CD14-positive monocyte (primary cell): ENCODE results near the gene ACSM2B. TPM values are rescaled to one million over a fixed set of nuclear protein-coding genes. Genes with fewer than 3 reads are reported as not detected.
"Not testable (repeated sequence)": the region's sequence is repeated elsewhere in the genome, so short reads cannot be mapped to it uniquely, and the experiment has no call there.

Experiments used
- DNase-seq, 3 donors: peaks; one replicate each; pipeline ENCODE4 v3.0.0-alpha.2; 2011 to 2022
- H2AFZ ChIP-seq: 2 replicates; pipeline ENCODE4 v1.6.0; 2012; ENCODE audit warnings: mild to moderate bottlenecking, low read depth, low read length, inconsistent platforms; ENCODE audit not compliant: insufficient read depth, poor library complexity, severe bottlenecking
- H3K27ac ChIP-seq, 2 donors: 1 replicate in 1 of 2; 2 replicates in 1 of 2; pipeline ENCODE4 v1.5.1; 2012 to 2013; ENCODE audit warnings: low read length in 2 of 2, control low read depth in 1 of 2, inconsistent platforms in 1 of 2, low read depth in 1 of 2, mild to moderate bottlenecking in 1 of 2
- H3K27me3 ChIP-seq, 2 donors: one replicate each; pipeline versions ENCODE4 v1.6.0 to v1.6.1; 2011 to 2013; ENCODE audit warnings: low read length in 2 of 2; ENCODE audit not compliant: control insufficient read depth in 2 of 2, insufficient read depth in 2 of 2
- H3K36me3 ChIP-seq, 2 donors: replicated peaks in 1 of 2; 1 replicate in 1 of 2; 2 replicates in 1 of 2; pipeline versions ENCODE4 v1.5.1 to v1.6.1; 2012 to 2013; ENCODE audit warnings: low read length in 2 of 2, control low read depth in 1 of 2, inconsistent platforms in 1 of 2, mild to moderate bottlenecking in 1 of 2; ENCODE audit not compliant: insufficient read depth in 2 of 2, control insufficient read depth in 1 of 2
- H3K4me1 ChIP-seq, 2 donors: 1 replicate in 1 of 2; 2 replicates in 1 of 2; pipeline versions ENCODE4 v1.5.1 to v1.6.1; 2012 to 2013; ENCODE audit warnings: low read length in 2 of 2, control low read depth in 1 of 2, inconsistent platforms in 1 of 2, mild to moderate bottlenecking in 1 of 2, moderate library complexity in 1 of 2; ENCODE audit not compliant: insufficient read depth in 2 of 2, control insufficient read depth in 1 of 2
- H3K4me2 ChIP-seq: replicated peaks from 2 replicates; pipeline ENCODE3; 2012; ENCODE audit warnings: low read length, moderate library complexity, mild to moderate bottlenecking; ENCODE audit not compliant: poor library complexity, severe bottlenecking; ENCODE audit errors: extremely low read depth
- H3K4me3 ChIP-seq, 3 experiments: fragments of 200-600 bp in 1 of 3; sonication (generic) in 1 of 3; replicated peaks in 1 of 3; 1 replicate in 2 of 3; 2 replicates in 1 of 3; pipeline ENCODE4 v1.5.1; 2011 to 2013; ENCODE audit warnings: low read length in 3 of 3, mild to moderate bottlenecking in 3 of 3, control low read depth in 2 of 3, low read depth in 2 of 3, inconsistent platforms in 1 of 3, moderate library complexity in 1 of 3
- H3K79me2 ChIP-seq: 2 replicates; pipeline ENCODE4 v1.6.0; 2012; ENCODE audit warnings: mild to moderate bottlenecking, control low read depth, inconsistent platforms, low read length, moderate library complexity; ENCODE audit not compliant: insufficient read depth
- H3K9ac ChIP-seq: 2 replicates; pipeline ENCODE4 v1.6.0; 2017; ENCODE audit warnings: low read length, mild to moderate bottlenecking; ENCODE audit not compliant: insufficient read depth, poor library complexity, severe bottlenecking
- H3K9me3 ChIP-seq, 2 donors: replicated peaks in 1 of 2; 1 replicate in 1 of 2; 2 replicates in 1 of 2; pipeline versions ENCODE4 v1.5.1 to v1.6.1; 2012 to 2013; ENCODE audit warnings: low read length in 2 of 2, control low read depth in 1 of 2; ENCODE audit not compliant: control insufficient read depth in 1 of 2, insufficient read depth in 1 of 2
- H4K20me1 ChIP-seq: 2 replicates; pipeline ENCODE4 v1.6.0; 2012; ENCODE audit warnings: mild to moderate bottlenecking, low read length, control low read depth, moderate library complexity; ENCODE audit not compliant: insufficient read depth
- H3K27ac Mint-ChIP-seq, 7 donors: one replicate each; pipeline ENCODE4 v1.8.0; 2020; ENCODE audit warnings: mild to moderate bottlenecking in 7 of 7, mixed read lengths in 7 of 7, moderate library complexity in 6 of 7, inconsistent platforms in 2 of 7
- H3K27me3 Mint-ChIP-seq, 3 donors: one replicate each; pipeline ENCODE4 v1.8.0; 2021 to 2022; ENCODE audit warnings: low read depth in 3 of 3, mild to moderate bottlenecking in 3 of 3, mixed read lengths in 3 of 3, moderate library complexity in 3 of 3, inconsistent platforms in 1 of 3
- H3K36me3 Mint-ChIP-seq, 2 donors: one replicate each; pipeline ENCODE4 v1.8.0; 2020; ENCODE audit warnings: mixed read lengths in 2 of 2, inconsistent platforms in 1 of 2, mild to moderate bottlenecking in 1 of 2
- H3K4me1 Mint-ChIP-seq: one replicate; pipeline ENCODE4 v1.8.0; 2020; ENCODE audit warnings: mild to moderate bottlenecking, mixed read lengths
- H3K4me3 Mint-ChIP-seq, 2 donors: one replicate each; pipeline ENCODE4 v1.8.0; 2020; ENCODE audit warnings: mild to moderate bottlenecking in 2 of 2, mixed read lengths in 2 of 2, moderate library complexity in 1 of 2
- H3K9me3 Mint-ChIP-seq, 7 donors: one replicate each; pipeline ENCODE4 v1.8.0; 2020 to 2022; ENCODE audit warnings: mixed read lengths in 7 of 7, mild to moderate bottlenecking in 6 of 7, moderate library complexity in 6 of 7, inconsistent platforms in 2 of 7
- WGBS: methylation state at CpG from one replicate; pipeline ENCODE4 v1.1.5; 2013; ENCODE audit warnings: missing lambda C conversion rate; ENCODE audit not compliant: insufficient coverage; 5-methylcytosine and 5-hydroxymethylcytosine counted together
- intact Hi-C, 2 donors: fragments of 100-400 bp; cut with micrococcal nuclease; formaldehyde crosslinking; loops; one replicate each; pipeline versions ENCODE4 v1.15.0 to v1.15.1; 2023
- polyA plus RNA-seq, 3 donors: library from polyadenylated mRNA; depleted of rRNA in 1 of 3; unstranded in 2 of 3; stranded (reverse) in 1 of 3; fragments of 300-500 nt in 2 of 3; fragments of >200 nt in 1 of 3; fragmentation: Illumina TruSeq in 2 of 3; gene quantifications; 1 replicate in 2 of 3; 2 replicates in 1 of 3; pipeline ENCODE4 v1.2.3, GENCODE V29; 2012 to 2021
- TF ChIP-seq, protein P1 (sequence below): fragments of 200-600 bp; IDR thresholded peaks from one replicate; pipeline ENCODE4 v1.8.0; 2022; ENCODE audit warnings: antibody characterized with exemption, mild to moderate bottlenecking

Gene ACSM2B
- polyA plus RNA-seq, 3 donors, result not detected

DNA sequence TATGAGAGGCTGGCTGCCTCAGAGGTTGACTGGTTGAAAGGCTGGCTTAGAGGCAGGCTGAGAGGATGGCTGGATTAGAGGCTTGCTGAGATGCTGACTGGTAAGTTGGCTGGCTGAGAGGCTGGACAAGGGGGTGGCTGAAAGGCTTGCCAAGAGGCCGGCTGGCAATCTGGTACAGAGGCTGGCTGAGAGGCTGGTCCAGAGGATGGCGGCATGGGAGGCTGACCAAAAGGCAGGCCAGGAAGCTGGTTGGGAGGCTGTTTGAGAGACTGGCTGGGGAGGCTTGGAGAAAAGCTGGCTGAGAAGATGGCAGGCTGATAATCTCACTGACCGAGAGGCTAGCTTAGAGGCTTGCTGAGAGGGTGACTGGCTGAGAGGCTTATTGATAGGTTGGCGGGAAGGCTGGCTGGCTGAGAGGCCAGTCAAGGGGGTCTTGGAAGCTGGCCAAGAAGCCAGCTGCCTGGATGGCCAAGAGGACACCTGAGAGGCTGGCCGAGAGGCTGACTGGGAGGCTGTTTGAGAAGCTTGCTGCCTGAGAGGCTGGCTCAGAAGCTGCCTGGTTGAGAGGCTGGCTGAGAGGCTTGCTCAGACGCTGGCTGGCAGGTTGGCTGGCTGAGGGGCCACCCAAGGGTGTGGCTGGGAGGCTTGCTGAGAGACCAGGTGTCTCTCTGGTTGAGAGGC lies 34.2 kb upstream of the ACSM2B start:
- H3K9ac ChIP-seq, result no peak overlapping the region
- no peaks in the 10 kb centered on the region for H3K4me1 ChIP-seq
- no peak overlapping the region for H3K4me3 ChIP-seq
- no peak overlapping the region for H2AFZ ChIP-seq
- Mint-ChIP-seq H3K36me3 (no peaks in the 10 kb centered on the region), H3K27ac (peak overlapping the region in 1 of 7 donors; percentile 77), H3K27me3 (peaks cover 20 to 38% (median 33%) of the 10 kb centered on the region in 3 donors), H3K4me1 (no peaks in the 10 kb centered on the region), H3K9me3 (peaks cover 0 to 2% (median 2%) of the 10 kb centered on the region in 7 donors), H3K4me3 (no peak overlapping the region)
- no peak overlapping the region for H3K4me2 ChIP-seq
- no peaks in the 10 kb centered on the region for H4K20me1 ChIP-seq
- H3K27ac ChIP-seq, result no peak overlapping the region
- WGBS, result 87% methylated on average over 6 of the region's 6 CpGs
- no peak for DNase-seq
- intact Hi-C loops, result no loop called here
- no peaks in the 10 kb centered on the region for H3K79me2 ChIP-seq
- no peaks in the 10 kb centered on the region for H3K9me3 ChIP-seq
- TF ChIP-seq, protein P1, sequence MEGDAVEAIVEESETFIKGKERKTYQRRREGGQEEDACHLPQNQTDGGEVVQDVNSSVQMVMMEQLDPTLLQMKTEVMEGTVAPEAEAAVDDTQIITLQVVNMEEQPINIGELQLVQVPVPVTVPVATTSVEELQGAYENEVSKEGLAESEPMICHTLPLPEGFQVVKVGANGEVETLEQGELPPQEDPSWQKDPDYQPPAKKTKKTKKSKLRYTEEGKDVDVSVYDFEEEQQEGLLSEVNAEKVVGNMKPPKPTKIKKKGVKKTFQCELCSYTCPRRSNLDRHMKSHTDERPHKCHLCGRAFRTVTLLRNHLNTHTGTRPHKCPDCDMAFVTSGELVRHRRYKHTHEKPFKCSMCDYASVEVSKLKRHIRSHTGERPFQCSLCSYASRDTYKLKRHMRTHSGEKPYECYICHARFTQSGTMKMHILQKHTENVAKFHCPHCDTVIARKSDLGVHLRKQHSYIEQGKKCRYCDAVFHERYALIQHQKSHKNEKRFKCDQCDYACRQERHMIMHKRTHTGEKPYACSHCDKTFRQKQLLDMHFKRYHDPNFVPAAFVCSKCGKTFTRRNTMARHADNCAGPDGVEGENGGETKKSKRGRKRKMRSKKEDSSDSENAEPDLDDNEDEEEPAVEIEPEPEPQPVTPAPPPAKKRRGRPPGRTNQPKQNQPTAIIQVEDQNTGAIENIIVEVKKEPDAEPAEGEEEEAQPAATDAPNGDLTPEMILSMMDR, result no peak
- H3K36me3 ChIP-seq, result no peaks in the 10 kb centered on the region
- H3K27me3 ChIP-seq, result no peaks in the 10 kb centered on the region

DNA sequence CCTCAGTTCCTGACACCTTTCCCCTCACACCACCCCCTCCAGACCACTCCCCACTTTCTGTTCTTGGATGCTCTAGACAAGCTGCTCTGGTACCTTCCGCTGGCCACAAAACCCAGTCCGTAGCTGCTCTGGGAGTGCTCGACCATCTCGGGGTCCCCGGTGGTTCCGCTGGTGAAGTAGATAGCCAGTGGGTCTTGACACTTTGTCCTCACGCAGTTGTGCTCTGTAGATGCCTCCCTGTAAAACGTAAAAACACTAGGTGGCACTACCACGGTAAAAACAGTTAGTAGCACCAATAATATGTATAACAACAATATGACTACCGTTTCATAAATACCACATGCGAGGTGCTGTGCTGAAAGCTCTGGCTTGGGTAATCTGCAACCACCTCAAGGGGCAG lies 26.0 kb upstream of the ACSM2B start:
- H3K79me2 ChIP-seq, H3K27ac Mint-ChIP-seq, H4K20me1 ChIP-seq, H3K4me3 Mint-ChIP-seq, H3K27ac ChIP-seq, H3K36me3 Mint-ChIP-seq, H3K36me3 ChIP-seq, intact Hi-C loops, H3K9ac ChIP-seq, H3K4me1 Mint-ChIP-seq, H3K4me3 ChIP-seq, H3K9me3 Mint-ChIP-seq, H3K27me3 Mint-ChIP-seq, H3K27me3 ChIP-seq, H3K4me1 ChIP-seq, H2AFZ ChIP-seq, H3K9me3 ChIP-seq, H3K4me2 ChIP-seq: not testable (repeated sequence)
- TF ChIP-seq, protein P1, result peak; percentile 26
- DNase-seq, result peak in 2 of 3 donors; percentile 5 to 18
- WGBS, result 36% methylated on average over 10 of the region's 11 CpGs

DNA sequence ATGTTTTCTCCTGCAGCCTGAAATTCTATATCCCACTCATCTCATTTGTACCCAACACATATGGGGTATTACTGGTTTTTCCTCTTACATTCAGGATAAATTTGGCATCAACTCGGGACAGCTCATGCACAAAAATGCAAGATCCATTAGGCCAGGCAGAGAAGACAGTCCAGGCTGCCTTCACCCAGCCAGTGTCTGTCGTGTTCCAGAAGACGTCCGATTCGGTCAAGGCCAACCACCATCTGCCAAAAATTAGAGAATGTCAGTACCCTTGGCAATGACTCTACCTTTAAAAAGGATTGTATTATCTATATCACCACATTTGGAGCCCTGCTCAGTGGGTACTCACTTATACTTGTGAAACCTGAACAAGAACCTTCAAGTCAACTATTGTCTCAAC lies 23.3 kb upstream of the ACSM2B start:
- H3K27ac Mint-ChIP-seq, H3K4me2 ChIP-seq, H3K79me2 ChIP-seq, H3K27ac ChIP-seq, H3K36me3 ChIP-seq, H3K9ac ChIP-seq, H3K4me1 ChIP-seq, H3K4me3 ChIP-seq, H4K20me1 ChIP-seq, H3K9me3 Mint-ChIP-seq, H3K27me3 ChIP-seq, H3K27me3 Mint-ChIP-seq, H2AFZ ChIP-seq, H3K36me3 Mint-ChIP-seq, H3K4me1 Mint-ChIP-seq, H3K9me3 ChIP-seq, DNase-seq, H3K4me3 Mint-ChIP-seq, intact Hi-C loops: not testable (repeated sequence)
- 75% methylated on average over 2 of the region's 5 CpGs for WGBS
